ENCODE data around the gene RUSF1.
"Not testable (repeated sequence)": the region's sequence is repeated elsewhere in the genome, so short reads cannot be mapped to it uniquely, and the experiment has no call there.

RUSF1 gene

DNA sequence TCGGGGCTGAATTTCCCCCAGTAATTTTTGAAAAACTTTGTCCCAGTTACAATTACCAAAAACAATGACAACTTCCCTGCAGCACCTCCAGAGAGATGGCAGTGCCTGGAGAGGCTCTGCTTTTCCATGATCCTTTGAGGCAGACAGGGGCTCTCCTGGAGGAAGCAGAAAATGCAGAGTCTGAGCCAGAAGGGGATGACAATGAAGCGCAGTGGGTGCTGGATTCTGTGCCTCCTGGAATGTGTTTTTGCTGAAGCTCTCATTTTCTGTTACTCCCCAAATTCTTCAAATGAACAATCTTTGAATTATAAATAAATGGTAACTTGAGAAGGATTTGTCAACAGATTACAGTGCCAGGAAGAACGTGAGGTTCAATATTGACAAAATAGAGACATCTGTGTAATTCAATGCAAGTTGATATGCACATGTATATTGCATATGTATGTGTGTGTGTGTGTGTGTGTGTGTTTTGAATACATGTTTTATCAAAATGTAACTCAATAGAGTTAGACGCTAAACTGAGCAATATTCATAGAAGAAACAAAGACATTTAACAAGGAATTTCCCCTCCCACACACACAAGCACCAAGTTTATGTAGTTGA, 9.7 kb upstream of the RUSF1 start:
- DNase-seq (ENCODE audit: low read depth in 2 of 3, low spot score in 2 of 3): no peak

DNA sequence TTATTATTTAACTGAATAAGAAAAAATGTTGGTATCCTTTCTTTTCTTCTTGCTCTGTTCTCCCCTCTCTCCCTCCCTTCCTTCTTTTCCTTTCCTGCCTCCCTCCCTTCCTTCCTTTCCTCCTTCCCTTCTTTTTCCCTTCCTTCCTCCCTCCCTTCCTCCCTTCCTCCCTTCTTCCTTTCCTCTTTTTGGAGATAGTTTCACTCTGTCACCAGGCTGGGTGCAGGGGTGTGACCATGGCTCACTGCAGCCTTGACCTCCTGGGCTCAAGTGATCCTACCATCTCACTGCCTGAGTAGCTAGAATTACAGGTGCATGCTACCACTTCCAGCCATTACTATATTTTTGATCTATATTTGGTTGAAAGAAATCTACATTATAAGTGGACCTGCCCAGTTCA, 5.7 kb upstream of the RUSF1 start:
- no peak for DNase-seq (ENCODE audit: low read depth in 2 of 3, low spot score in 2 of 3)

DNA sequence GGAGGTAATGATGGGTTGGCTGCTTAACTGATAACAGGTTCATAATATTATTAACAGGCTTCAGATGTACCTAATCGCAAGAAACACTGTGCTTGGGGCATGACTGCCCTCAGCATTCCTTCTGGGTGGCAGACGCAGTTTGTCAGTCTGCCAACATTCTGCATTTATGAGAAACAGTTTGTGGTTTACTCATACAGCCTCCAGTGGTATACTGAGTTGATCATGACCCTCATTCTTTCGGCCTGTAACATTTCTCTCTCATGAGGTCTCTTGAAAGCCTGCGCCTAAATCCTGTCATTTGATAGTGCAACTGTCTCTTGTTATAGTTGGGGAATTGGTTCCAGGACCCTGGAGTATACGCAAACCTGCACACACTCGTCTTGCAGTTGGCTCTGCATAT, 4.9 kb upstream of the RUSF1 start:
- DNase-seq (ENCODE audit: low read depth in 2 of 3, low spot score in 2 of 3): no peak

DNA sequence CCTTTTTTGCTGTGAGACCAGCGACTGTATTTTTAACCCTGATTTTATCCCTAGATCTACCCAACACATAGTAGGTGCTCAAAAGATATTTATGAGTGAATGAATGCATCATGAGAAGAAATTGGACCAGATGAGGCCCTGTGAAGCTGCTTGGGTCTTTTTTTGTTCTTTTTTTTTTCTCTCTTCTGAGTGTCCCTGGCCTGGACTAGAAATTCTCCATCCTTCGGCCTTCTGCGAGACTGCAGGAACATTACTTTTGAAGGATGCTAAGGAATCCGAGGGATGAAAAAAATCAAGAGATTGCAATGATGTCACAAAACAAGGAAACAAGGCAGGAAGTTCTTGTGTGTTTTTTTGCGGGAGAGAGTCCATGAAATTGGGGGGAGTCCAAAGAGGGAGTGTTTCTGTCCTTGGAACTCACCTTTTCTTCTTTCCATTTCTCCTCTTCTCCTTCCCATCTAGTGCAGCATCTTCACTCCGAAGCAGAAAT, 560 bp upstream of the RUSF1 start:
- DNase-seq (ENCODE audit: low read depth in 2 of 3, low spot score in 2 of 3): no peak

DNA sequence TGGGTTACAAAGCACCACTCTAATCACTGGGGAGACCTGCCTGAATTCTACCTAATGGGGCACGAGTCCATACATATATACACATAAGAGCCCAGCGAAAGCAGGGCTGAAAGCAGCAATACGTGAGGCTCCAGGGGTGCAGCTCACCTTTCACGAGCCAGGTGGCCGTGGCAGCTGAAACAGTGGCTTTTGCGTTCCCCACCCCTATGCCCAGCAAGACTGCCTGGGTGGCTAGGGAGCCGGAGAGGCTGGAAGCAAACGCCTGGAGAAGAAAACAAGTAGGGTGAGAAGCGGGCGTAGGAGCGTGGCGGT, 618 bp downstream of the RUSF1 start:
- DNase-seq (ENCODE audit: low read depth in 2 of 3, low spot score in 2 of 3): peak in 1 of 3 experiments; percentile 15

DNA sequence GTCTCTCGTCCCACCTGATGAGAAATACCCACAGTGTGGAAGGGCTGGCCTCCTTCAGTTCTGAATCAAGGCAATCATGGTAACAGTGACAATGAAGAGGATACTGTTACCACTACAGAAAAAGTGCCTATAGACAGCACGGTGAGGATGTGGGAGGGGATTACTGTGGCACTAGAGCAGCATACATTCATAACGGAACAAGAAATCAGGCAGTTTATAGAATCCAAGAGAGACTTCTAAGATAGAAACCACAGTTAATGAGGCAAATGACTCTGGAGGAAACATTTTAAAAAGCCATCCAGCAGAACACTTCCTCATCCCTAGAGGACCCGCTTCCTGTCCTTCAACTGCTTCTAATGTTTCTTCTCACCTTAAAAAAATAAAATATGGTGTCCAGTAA, 2.7 kb downstream of the RUSF1 start:
- DNase-seq (ENCODE audit: low read depth in 2 of 3, low spot score in 2 of 3): no peak

- DNase-seq (ENCODE audit: low read depth in 2 of 3, low spot score in 2 of 3): no peak
Measured at GRCh38 chr16:31504159-31504558, 4.0 kb downstream of the RUSF1 start.

DNA sequence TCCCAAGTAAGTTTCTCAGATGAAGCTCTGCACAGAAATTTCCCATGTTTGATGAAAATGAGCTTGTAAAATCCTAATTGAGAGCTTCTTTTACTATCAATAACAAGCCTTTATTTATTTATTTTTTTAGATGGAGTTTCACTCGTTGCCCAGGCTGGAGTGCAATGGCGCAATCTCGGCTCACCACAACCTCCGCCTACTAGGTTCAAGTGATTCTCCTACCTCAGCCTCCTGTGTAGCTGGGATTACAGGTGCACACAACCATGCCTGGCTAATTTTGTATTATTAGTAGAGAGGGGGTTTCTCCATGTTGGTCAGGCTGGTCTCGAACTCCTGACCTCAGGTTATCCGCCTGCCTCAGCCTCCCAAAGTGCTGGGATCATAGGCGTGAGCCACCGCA, 4.6 kb downstream of the RUSF1 start:
- DNase-seq (ENCODE audit: low read depth in 2 of 3, low spot score in 2 of 3): not testable (repeated sequence)

DNA sequence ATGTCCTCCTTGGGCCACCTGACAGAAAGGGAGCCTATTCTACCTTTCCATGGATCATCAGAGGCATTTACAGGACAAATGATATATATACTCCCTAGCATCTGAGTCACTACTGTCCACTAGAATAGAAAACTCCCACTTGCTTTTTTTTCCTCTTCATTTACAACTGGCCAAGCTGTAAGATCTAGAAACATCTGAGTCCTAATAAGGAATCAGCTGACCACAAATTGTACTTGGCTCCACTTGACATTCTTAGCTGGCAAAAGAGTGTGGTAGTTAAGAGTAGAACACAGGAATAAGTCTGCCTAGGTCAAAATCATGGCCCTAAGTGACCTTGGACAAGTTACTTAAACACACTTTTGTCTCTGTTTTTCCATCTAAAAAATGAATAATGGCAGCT, 5.2 kb downstream of the RUSF1 start:
- no peak for DNase-seq (ENCODE audit: low read depth in 2 of 3, low spot score in 2 of 3)

DNA sequence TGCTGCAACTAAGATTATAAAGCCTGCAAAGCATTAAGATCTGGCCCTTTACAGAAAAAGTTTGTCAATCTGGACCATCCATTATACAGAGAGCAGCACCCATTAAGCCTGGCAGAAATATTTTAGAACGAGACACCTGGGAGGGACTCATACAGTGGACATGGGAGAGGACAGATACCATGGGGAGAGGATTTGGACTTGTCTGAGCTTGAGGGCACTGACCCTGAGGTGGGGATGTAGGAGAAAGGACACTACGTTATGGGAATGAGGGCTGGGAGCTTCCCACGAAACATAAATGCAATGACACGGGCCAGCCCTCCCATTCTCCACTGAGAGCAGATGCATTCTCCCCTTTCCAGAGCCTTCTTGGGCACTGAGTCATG, 6.2 kb downstream of the RUSF1 start:
- DNase-seq (ENCODE audit: low read depth in 2 of 3, low spot score in 2 of 3): no peak

DNA sequence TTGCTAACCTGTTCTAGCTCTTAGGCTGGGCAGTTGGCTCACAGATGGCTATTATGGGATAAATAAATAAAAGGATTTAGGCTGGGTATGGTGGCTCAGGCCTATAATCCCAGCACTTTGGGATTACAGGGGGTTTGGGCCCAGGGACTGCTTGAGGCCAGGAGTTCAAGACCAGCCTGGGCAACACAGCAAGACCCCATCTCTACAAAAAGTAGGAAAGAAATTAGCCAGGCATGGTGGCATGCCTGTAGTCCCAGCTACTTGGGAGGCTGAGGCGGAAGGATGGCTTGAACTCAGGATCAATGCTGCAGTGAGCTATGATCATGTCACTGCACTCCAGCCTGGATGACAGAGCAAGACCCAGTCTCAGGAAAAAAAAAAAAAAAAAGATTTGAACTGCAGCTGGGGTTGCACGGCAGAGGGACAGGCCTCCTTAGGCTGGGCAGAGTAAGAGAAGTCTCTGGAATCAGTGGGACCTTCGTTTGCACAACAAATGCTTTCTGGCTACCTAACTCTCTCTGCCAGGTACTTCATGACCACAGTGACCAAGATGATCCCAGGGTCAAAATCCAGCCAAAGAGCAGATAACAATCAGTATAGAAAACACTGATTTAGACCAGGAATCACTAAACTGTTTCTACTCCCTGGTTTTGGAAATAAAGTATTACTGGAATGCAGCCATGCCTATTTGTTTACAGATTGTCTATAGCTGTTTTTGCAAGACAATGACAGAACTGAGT, 6.8 kb downstream of the RUSF1 start:
- DNase-seq (ENCODE audit: low read depth in 2 of 3, low spot score in 2 of 3): no peak

GRCh38 chr16:31499928-31500327, 8.3 kb downstream of the RUSF1 start:
- DNase-seq (ENCODE audit: low read depth in 2 of 3, low spot score in 2 of 3): no peak

DNA sequence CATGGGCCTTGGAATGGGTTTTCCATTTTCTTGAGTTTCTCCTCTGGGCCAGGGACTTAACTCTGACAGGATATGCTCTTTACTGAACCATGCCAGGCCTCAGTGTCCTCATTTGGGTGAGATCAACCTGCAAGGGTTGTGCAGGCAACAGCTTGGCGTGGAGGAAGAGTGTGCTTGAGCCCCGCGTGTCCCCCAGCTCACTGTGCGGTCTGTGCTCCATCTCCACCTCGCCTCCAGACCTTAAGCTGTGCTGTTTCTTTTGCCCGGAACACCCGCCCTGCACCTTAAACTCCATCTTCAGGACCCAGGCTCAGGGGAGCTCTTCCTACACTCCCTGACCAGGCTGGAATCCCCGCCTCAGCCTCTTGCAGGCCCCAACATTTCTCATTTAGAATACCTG, 9.7 kb downstream of the RUSF1 start:
- no peak for DNase-seq (ENCODE audit: low read depth in 2 of 3, low spot score in 2 of 3)

GRCh38 chr16:31496670-31497069, 11.5 kb downstream of the RUSF1 start:
- DNase-seq (ENCODE audit: low read depth in 2 of 3, low spot score in 2 of 3): no peak

DNA sequence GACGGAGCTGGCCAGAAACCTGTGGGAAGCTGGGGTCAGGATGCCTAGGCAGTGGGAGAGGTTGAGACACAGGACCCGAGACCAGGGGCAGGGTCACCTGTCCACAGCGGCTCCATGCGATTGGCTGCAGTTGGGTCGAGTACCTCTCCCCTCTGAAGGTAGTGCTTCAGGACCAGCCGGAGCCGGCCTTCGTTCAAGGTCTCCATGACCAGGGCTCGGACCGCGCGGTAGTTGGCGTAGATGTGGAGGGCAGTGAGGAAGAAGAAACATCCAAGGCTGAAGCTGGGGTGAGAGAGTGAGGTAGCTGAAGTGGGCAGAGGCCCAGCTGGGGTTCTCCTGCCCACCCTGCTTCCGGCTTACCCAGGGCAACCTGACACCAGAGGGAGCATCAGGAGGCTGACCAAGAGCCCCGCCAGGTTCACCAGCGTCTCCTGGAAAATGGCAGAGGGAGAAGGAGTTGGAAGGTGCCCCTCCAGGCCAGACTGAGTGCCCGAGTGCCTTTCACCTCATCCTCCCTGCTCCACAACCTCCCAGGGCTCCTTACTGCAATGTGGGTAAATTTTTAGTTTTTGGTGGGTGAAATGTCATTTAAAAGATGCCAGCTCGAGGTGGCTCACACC, 14.6 kb downstream of the RUSF1 start:
- DNase-seq (ENCODE audit: low read depth in 2 of 3, low spot score in 2 of 3): no peak

DNA sequence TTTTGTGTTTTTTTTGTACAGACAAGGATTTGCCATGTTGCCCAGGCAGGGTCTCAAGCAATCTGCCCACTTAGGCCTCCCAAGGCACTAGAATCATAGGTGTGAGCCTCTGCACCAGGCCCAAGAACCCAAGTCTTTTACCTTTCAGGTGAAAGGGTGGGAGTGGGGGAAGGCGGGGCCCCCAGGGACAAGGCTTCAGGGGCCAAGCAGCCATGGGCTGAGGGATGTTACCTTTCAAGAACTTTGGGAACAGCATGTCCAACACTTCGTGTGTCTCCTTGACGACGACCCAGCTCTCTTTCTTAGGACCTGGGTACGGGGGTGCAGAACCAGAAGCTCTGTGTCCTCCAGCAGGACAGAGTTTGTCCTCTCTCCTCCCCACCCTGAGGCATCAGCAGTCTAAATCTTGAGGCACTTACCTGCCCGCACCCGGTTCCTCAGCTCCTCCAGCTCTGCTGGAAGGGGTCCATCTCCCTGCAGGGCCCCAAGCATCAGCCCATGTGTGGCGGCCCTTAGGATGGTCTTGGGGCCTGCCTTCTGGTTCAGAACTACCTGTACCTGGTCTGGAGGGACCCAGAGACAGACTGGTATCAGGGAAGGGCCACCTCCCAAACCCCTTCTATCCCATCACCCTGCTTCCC, 16.3 kb downstream of the RUSF1 start:
- no peak for DNase-seq (ENCODE audit: low read depth in 2 of 3, low spot score in 2 of 3)

DNA sequence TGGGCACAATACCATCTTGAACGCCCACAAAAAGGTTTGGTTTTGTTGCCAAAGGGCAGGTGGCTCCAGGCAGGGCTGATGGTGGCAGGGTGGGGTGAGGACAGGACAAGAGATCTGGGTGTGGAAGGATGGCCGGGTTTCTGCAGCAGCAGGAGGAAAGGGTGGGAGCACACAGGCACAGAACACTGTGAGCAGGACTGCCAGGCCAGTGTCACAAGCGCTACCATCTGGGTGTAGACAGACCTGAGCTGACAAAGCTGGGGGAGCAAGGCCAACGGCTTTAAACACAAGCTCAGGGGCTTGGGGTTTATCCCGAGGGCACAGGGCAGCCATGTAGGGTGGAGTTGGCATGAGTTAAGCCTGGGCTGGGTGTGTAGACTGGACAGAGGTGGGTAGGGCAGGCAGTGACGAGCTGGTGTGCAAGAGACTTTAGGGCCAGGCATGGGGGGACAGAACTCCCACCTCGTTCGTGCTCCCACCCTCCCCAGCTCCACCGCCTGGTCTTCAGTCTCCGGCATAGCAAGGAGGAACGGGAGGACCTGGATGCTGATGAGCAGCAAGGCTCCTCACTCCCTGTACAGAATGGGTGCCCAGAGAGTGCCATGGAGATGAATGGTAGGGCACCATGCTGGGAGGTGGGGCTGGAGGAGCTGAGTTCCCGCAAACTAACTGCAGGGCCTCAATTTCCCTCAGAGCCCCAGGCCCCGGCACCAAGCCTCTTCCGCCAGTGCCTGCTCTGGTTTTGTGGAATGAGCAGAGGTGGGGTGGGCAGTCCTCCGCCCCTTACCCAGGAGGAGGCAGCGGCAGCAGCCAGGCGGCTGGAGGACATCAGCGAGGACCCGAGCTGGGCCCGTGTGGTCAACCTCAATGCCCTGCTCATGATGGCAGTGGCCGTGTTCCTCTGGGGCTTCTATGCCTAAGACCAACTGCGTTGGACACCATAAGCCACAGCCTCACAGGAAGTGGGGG, 18.3 kb downstream of the RUSF1 start:
- DNase-seq (ENCODE audit: low read depth in 2 of 3, low spot score in 2 of 3): no peak

- no peak for DNase-seq (ENCODE audit: low read depth in 2 of 3, low spot score in 2 of 3)
Measured at GRCh38 chr16:31489298-31489564, 19.0 kb downstream of the RUSF1 start.

GRCh38 chr16:31488468-31489297, 19.5 kb downstream of the RUSF1 start:
- no peak for DNase-seq (ENCODE audit: low read depth in 2 of 3, low spot score in 2 of 3)

DNA sequence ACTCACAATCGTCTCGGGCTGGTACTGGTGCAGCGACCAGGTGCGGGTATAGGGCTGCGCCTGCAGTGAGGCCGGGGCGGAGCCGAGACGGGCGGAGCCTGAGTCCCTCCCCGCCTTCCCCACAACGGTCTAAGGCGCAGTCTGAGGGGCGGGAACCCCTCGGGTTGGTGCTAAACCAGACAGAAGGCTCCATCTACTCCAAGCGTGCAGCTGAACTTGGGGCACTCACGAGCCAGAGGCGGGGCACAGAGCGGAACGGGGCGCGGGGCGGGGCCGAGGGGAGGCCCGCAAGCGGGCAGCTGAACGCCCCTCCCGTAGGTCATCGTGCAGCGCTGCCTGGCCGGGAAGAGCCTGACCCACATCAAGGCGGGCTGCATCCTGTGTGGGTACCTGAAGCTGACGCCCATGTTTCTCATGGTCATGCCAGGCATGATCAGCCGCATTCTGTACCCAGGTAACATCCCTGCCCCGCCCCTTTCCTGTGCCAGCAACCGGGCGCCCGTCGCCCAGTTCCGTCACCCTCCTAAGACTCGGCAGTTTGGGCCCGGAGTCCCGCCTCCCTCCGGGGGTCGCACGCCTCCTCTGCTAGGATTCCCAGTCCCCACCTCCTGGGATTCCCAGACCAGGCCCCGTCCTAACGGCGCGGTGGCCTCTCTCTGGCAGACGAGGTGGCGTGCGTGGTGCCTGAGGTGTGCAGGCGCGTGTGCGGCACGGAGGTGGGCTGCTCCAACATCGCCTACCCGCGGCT, 20.3 kb downstream of the RUSF1 start:
- peak in 1 of 3 experiments; percentile 34 for DNase-seq (ENCODE audit: low read depth in 2 of 3, low spot score in 2 of 3)

All from activated CD8-positive, alpha-beta memory T cell treated with anti-CD3 and anti-CD28 coated beads for 48 hours (primary cell).